Thyroid gland (tissue), 4 donors: ENCODE results near the gene CRYBG3.

Source experiments
- POLR2A ChIP-seq, 2 donors: fragments of 450-650 bp; IDR thresholded peaks; one replicate each; pipeline ENCODE4 v1.6.1; 2017; ENCODE audit warnings: antibody characterized with exemption in 2 of 2, mild to moderate bottlenecking in 2 of 2, moderate library complexity in 1 of 2
- TF ChIP-seq, protein P1 (sequence below), 6 experiments: fragments of 200-600 bp in 3 of 6; fragments of 450-650 bp in 3 of 6; sonication (generic) in 3 of 6; IDR thresholded peaks; one replicate each; pipeline ENCODE4 v1.5.1; 2016 to 2019; ENCODE audit warnings: antibody characterized with exemption in 6 of 6, mild to moderate bottlenecking in 2 of 6, inconsistent platforms in 1 of 6, moderate library complexity in 1 of 6

DNA sequence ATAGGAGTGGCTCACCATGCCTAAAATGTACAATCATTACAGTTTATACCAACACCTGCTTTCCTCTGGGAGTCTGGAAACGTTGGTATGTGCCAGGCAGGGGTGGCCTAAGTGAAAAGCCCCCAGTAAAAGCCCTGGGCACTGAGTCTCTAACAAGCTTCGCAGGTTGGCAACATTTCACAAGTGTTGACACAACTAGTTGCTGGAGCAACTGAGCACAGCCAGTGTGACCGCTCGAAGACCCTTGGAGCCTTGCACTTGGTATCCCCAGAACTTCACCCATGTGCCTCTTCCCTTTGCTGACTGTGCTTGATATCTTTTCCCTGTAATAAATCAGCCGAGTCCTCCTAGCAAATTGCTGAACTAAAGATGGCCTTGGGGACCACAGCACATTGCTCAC, 147.7 kb downstream of the CRYBG3 start:
- TF ChIP-seq, protein P1, sequence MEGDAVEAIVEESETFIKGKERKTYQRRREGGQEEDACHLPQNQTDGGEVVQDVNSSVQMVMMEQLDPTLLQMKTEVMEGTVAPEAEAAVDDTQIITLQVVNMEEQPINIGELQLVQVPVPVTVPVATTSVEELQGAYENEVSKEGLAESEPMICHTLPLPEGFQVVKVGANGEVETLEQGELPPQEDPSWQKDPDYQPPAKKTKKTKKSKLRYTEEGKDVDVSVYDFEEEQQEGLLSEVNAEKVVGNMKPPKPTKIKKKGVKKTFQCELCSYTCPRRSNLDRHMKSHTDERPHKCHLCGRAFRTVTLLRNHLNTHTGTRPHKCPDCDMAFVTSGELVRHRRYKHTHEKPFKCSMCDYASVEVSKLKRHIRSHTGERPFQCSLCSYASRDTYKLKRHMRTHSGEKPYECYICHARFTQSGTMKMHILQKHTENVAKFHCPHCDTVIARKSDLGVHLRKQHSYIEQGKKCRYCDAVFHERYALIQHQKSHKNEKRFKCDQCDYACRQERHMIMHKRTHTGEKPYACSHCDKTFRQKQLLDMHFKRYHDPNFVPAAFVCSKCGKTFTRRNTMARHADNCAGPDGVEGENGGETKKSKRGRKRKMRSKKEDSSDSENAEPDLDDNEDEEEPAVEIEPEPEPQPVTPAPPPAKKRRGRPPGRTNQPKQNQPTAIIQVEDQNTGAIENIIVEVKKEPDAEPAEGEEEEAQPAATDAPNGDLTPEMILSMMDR (IDR thresholded peaks at IDR 0.05) = no peak
- no peak for TF ChIP-seq POLR2A (IDR thresholded peaks at IDR 0.05)
